Fibroblast of skin of scalp (primary cell): ENCODE data around the gene FBXO44.

Experiments
- DNase-seq: peaks from one replicate; pipeline ENCODE4 v3.0.0-alpha.2; 2013

Gene FBXO44

GRCh38 chr1:11659748-11660147, 5.1 kb downstream of the FBXO44 start:
- DNase-seq: no peak

- no peak for DNase-seq
Observed at GRCh38 chr1:11661103-11661502, 6.4 kb downstream of the FBXO44 start.

- peak; percentile 34 for DNase-seq
Observed at GRCh38 chr1:11664336-11665065, 9.8 kb downstream of the FBXO44 start.

GRCh38 chr1:11668516-11668915, 13.8 kb downstream of the FBXO44 start:
- no peak for DNase-seq

GRCh38 chr1:11670747-11671146, 16.1 kb downstream of the FBXO44 start:
- no peak for DNase-seq

- no peak for DNase-seq
Observed at GRCh38 chr1:11671205-11671543, 16.5 kb downstream of the FBXO44 start.

GRCh38 chr1:11671544-11672286, 17.0 kb downstream of the FBXO44 start:
- DNase-seq: no peak

GRCh38 chr1:11673089-11673769, 18.6 kb downstream of the FBXO44 start:
- DNase-seq: no peak

- DNase-seq: no peak
Observed at GRCh38 chr1:11674488-11674887, 19.8 kb downstream of the FBXO44 start.

GRCh38 chr1:11675325-11675724, 20.6 kb downstream of the FBXO44 start:
- no peak for DNase-seq

GRCh38 chr1:11676386-11677103, 21.9 kb downstream of the FBXO44 start:
- no peak for DNase-seq

GRCh38 chr1:11678442-11678841, 23.8 kb downstream of the FBXO44 start:
- no peak for DNase-seq

GRCh38 chr1:11680270-11681070, 25.8 kb downstream of the FBXO44 start:
- DNase-seq: no peak

GRCh38 chr1:11681071-11681771, 26.5 kb downstream of the FBXO44 start, which contains the start of gene MAD2L2:
Gene MAD2L2 (minus strand): TSS chr1:11681148. CDS start chr1:11680601, 547 bp downstream.
- peak; percentile 82 for DNase-seq

GRCh38 chr1:11682287-11682771, 27.7 kb downstream of the FBXO44 start:
- DNase-seq: peak; percentile 28

GRCh38 chr1:11682799-11683198, 28.1 kb downstream of the FBXO44 start:
- DNase-seq: no peak

- DNase-seq: no peak
Observed at GRCh38 chr1:11684070-11684469, 29.4 kb downstream of the FBXO44 start.

GRCh38 chr1:11685210-11685752, 30.6 kb downstream of the FBXO44 start:
- no peak for DNase-seq

- no peak for DNase-seq
Observed at GRCh38 chr1:11688506-11688905, 33.8 kb downstream of the FBXO44 start.

GRCh38 chr1:11690397-11691301, 36.0 kb downstream of the FBXO44 start:
- no peak for DNase-seq
